Measurements from ENCODE around the gene EPM2A.

GRCh38 chr6:145733207-145733606, 2.1 kb downstream of the EPM2A start:
- no peak for TF ChIP-seq POLR2AphosphoS5 (IDR thresholded peaks at IDR 0.05)
- no peak for TF ChIP-seq EP300 (IDR thresholded peaks at IDR 0.05)

All from stomach (tissue), 4 donors.